Measurements from ENCODE around the gene ANKRD7. TPM values are rescaled to one million over a fixed set of nuclear protein-coding genes. Genes with fewer than 3 reads are reported as not detected.

Gene ANKRD7
- total RNA-seq, 1 experiment from 2014 or later, result 0.42 TPM

DNA sequence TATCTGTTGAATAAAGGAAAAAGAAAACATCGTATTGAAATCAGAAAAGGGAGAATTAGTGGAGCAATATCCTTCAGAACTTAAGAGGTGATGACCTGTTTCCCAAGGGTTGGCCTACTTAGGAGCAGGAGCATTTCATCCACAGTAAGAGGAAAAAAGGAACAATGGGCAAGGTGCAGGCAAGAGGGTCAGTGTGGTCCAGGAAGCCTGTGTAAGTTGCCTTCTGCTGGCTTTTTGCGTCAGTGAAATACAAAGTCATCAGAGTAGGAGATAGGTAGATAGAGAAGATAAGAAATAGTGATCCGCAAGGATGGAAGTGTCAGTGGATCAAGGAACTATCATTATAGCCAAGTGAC is 5.4 kb upstream of the ANKRD7 start:
- H3K36me3 Mint-ChIP-seq (ENCODE audit: insufficient read depth, unreplicated experiment), result peaks cover 6% of the 10 kb centered on the region
- intact Hi-C loops (cut with micrococcal nuclease; ENCODE audit: unreplicated experiment), result no loop called here
- H3K4me3 Mint-ChIP-seq (ENCODE audit: low read depth, unreplicated experiment), result no peak overlapping the region
- no peak for TF ChIP-seq CTCF (IDR thresholded peaks at IDR 0.05; ENCODE audit: unreplicated experiment)
- no peak for DNase-seq
- CTCF ChIA-PET, result no interaction called here
- H3K27ac Mint-ChIP-seq (ENCODE audit: unreplicated experiment), result no peak overlapping the region
- no peaks in the 10 kb centered on the region for H3K9me3 Mint-ChIP-seq (ENCODE audit: low read depth, unreplicated experiment)
- H3K27me3 Mint-ChIP-seq (ENCODE audit: unreplicated experiment), result no peaks in the 10 kb centered on the region
- BruUV-seq (replicated peaks), result no TSS peak
- peaks cover 8% of the 10 kb centered on the region for H3K4me1 Mint-ChIP-seq (ENCODE audit: low read depth, unreplicated experiment)

DNA sequence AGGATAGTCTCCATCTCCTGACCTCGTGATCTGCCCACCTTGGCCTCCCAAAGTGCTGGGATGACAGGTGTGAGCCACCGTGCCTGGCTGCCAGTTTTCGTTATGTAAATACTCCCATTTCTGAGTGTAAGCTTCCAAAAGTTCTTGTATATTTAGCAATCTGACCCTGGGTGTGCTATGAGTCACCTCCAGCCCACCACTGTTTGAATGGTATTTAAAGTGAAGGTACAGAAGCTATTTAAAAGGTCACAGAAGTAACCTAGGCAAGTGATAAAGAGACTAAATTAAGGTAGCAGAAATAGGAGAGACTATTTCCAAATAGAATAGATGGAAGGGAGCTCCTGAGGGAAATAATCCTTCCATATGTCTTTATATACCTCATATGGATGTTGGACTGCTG is 3.9 kb upstream of the ANKRD7 start:
- BruUV-seq (replicated peaks), result no TSS peak
- no peaks in the 10 kb centered on the region for H3K36me3 Mint-ChIP-seq (ENCODE audit: insufficient read depth, unreplicated experiment)
- CTCF ChIA-PET, result no interaction called here

GRCh38 chr7:118222591-118222990 is 1.9 kb upstream of the ANKRD7 start:
- Mint-ChIP-seq H3K27ac (ENCODE audit: unreplicated experiment) (no peak overlapping the region), H3K27me3 (ENCODE audit: unreplicated experiment) (no peaks in the 10 kb centered on the region), H3K36me3 (ENCODE audit: insufficient read depth, unreplicated experiment) (no peaks in the 10 kb centered on the region), H3K4me3 (ENCODE audit: low read depth, unreplicated experiment) (no peak overlapping the region), H3K9me3 (ENCODE audit: low read depth, unreplicated experiment) (no peaks in the 10 kb centered on the region), H3K4me1 (ENCODE audit: low read depth, unreplicated experiment) (no peaks in the 10 kb centered on the region)
- DNase-seq, result no peak
- CTCF ChIA-PET, result no interaction called here
- intact Hi-C loops (cut with micrococcal nuclease; ENCODE audit: unreplicated experiment), result no loop called here
- no TSS peak for BruUV-seq (replicated peaks)
- TF ChIP-seq CTCF (IDR thresholded peaks at IDR 0.05; ENCODE audit: unreplicated experiment), result no peak

More for the DNA sequence above, 3.9 kb upstream of the ANKRD7 start:
- DNase-seq, result no peak
- H3K27ac Mint-ChIP-seq (ENCODE audit: unreplicated experiment), result no peak overlapping the region
- H3K4me1 Mint-ChIP-seq (ENCODE audit: low read depth, unreplicated experiment), result peaks cover 8% of the 10 kb centered on the region
- intact Hi-C loops (cut with micrococcal nuclease; ENCODE audit: unreplicated experiment), result no loop called here
- no peaks in the 10 kb centered on the region for H3K27me3 Mint-ChIP-seq (ENCODE audit: unreplicated experiment)
- TF ChIP-seq CTCF (IDR thresholded peaks at IDR 0.05; ENCODE audit: unreplicated experiment), result no peak
- H3K9me3 Mint-ChIP-seq (ENCODE audit: low read depth, unreplicated experiment), result no peaks in the 10 kb centered on the region
- no peak overlapping the region for H3K4me3 Mint-ChIP-seq (ENCODE audit: low read depth, unreplicated experiment)

DNA sequence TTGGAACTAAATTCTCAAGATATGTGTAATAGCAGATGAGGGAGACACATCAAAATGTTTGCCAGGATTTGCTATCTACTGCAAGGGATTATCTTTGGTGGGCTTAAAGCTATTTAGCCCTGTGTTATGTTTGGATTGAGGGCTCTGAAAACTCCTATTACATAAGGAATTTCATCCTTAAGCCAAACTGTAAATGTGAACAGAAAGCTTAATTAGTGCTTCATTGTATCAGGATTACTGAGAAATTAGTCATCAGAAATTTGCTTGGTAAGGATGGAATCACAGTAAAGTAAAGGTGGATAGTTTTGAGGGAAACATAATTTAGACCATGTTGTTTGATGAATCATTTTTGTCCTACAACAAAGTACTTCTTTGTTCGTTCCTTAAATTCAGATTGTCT is 8.3 kb downstream of the ANKRD7 start:
- CTCF ChIA-PET, result interaction anchor here (0.7 kb wide), 1 partner anchor 389 kb away, joined by 3 read pairs; no protein-coding TSS in a partner anchor
- Mint-ChIP-seq H3K36me3 (ENCODE audit: insufficient read depth, unreplicated experiment) (no peaks in the 10 kb centered on the region), H3K27ac (ENCODE audit: unreplicated experiment) (no peak overlapping the region), H3K4me1 (ENCODE audit: low read depth, unreplicated experiment) (peaks cover 17% of the 10 kb centered on the region), H3K9me3 (ENCODE audit: low read depth, unreplicated experiment) (no peaks in the 10 kb centered on the region), H3K4me3 (ENCODE audit: low read depth, unreplicated experiment) (no peak overlapping the region), H3K27me3 (ENCODE audit: unreplicated experiment) (no peaks in the 10 kb centered on the region)
- DNase-seq, result no peak
- intact Hi-C loops (cut with micrococcal nuclease; ENCODE audit: unreplicated experiment), result no loop called here
- BruUV-seq (replicated peaks), result no TSS peak
- no peak for TF ChIP-seq CTCF (IDR thresholded peaks at IDR 0.05; ENCODE audit: unreplicated experiment)

DNA sequence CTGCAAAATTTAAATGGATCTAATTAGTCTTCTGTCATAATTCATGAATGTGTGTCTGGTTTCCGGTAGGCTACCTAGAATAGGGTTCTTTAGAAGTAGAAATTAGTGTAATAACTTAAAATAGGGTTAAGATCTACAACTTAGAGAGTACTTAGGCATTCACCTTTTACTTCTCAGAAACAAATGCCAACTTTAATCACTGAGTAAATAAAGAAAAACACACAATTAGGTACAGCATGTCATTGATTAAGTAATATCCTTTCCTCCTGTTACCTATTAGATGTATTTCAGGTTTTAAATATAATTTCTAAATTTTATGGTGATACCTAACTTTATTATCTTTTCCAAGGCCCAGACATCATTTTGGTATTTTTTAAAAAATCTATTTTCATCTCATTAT is 9.3 kb downstream of the ANKRD7 start:
- H3K9me3 Mint-ChIP-seq (ENCODE audit: low read depth, unreplicated experiment), result no peaks in the 10 kb centered on the region
- CTCF ChIA-PET, result no interaction called here

More for the DNA sequence above, 9.3 kb downstream of the ANKRD7 start:
- DNase-seq, result no peak
- Mint-ChIP-seq H3K4me1 (ENCODE audit: low read depth, unreplicated experiment) (peaks cover 17% of the 10 kb centered on the region), H3K4me3 (ENCODE audit: low read depth, unreplicated experiment) (no peak overlapping the region), H3K27ac (ENCODE audit: unreplicated experiment) (no peak overlapping the region), H3K27me3 (ENCODE audit: unreplicated experiment) (no peaks in the 10 kb centered on the region), H3K36me3 (ENCODE audit: insufficient read depth, unreplicated experiment) (no peaks in the 10 kb centered on the region)
- intact Hi-C loops (cut with micrococcal nuclease; ENCODE audit: unreplicated experiment), result no loop called here
- TF ChIP-seq CTCF (IDR thresholded peaks at IDR 0.05; ENCODE audit: unreplicated experiment), result no peak
- no TSS peak for BruUV-seq (replicated peaks)

All from Calu3 (cell line).